SK-N-SH (cell line): ENCODE results near the gene ADPGK. TPM values are rescaled to one million over a fixed set of nuclear protein-coding genes. Genes with fewer than 3 reads are reported as not detected.

Source experiments
- CTCF ChIA-PET: fragments of 300-600, 350-600 bp; formaldehyde crosslinking; extraction: SDS; loops from one replicate; lab custom pipeline; 2021; lab: Yijun Ruan, JAX
- POLR2A ChIA-PET: fragments of 350-600 bp; sonication (Branson Sonifier 250); formaldehyde crosslinking; extraction: SDS; loops from one replicate; lab custom pipeline; 2020; ENCODE audit warnings: antibody characterized with exemption, inconsistent platforms; lab: Yijun Ruan, JAX
- DNase-seq: peaks from one replicate; pipeline ENCODE4 v3.0.0; 2012
- H2AFZ ChIP-seq: fragments of 200-600 bp; sonication (generic); 2 replicates; pipeline ENCODE4 v1.8.1; 2016; ENCODE audit warnings: antibody characterized with exemption, mild to moderate bottlenecking, low read depth
- H3F3A ChIP-seq: fragments of 200-600 bp; sonication (generic); replicated peaks from 2 replicates; pipeline ENCODE3; 2016; ENCODE audit warnings: antibody characterized with exemption, mild to moderate bottlenecking; ENCODE audit not compliant: insufficient read depth
- H3K27ac ChIP-seq, 2 experiments: fragments of 200-500 bp in 1 of 2; fragments of 200-600 bp in 1 of 2; sonication (Bioruptor generic) in 1 of 2; sonication (generic), shearing (Covaris generic) in 1 of 2; 2 replicates each; pipeline versions ENCODE4 v1.5.1 to v1.6.1; 2014 to 2016; ENCODE audit warnings: low read depth in 2 of 2, inconsistent platforms in 1 of 2, low read length in 1 of 2, mild to moderate bottlenecking in 1 of 2, mixed read lengths in 1 of 2
- H3K27me3 ChIP-seq: fragments of 200-600 bp; sonication (generic), shearing (Covaris generic); 2 replicates; pipeline ENCODE4 v1.6.1; 2016; ENCODE audit warnings: mixed run types; ENCODE audit not compliant: insufficient read depth
- H3K36me3 ChIP-seq, 2 experiments: fragments of 200-500 bp in 1 of 2; fragments of 200-600 bp in 1 of 2; sonication (Bioruptor generic) in 1 of 2; sonication (generic) in 1 of 2; replicated peaks in 1 of 2; 2 replicates each; pipeline versions ENCODE3 to v1.5.1; 2014 to 2016; ENCODE audit warnings: low read length in 1 of 2, mild to moderate bottlenecking in 1 of 2; ENCODE audit not compliant: insufficient read depth in 2 of 2, control insufficient read depth in 1 of 2
- H3K4me1 ChIP-seq, 2 experiments: fragments of 200-500 bp in 1 of 2; fragments of 200-600 bp in 1 of 2; sonication (Bioruptor generic) in 1 of 2; sonication (generic), shearing (Covaris generic) in 1 of 2; 2 replicates each; pipeline versions ENCODE4 v1.5.1 to v1.6.1; 2014 to 2016; ENCODE audit warnings: low read depth in 1 of 2, low read length in 1 of 2, mixed run types in 1 of 2; ENCODE audit not compliant: insufficient read depth in 2 of 2, control insufficient read depth in 1 of 2
- H3K4me2 ChIP-seq: fragments of 200-600 bp; sonication (generic), shearing (Covaris generic); 2 replicates; pipeline ENCODE4 v1.6.1; 2017; ENCODE audit warnings: mixed run types
- H3K4me3 ChIP-seq, 2 experiments: fragments of 200-500 bp in 1 of 2; fragments of 200-600 bp in 1 of 2; sonication (Bioruptor generic) in 1 of 2; sonication (generic), shearing (Covaris generic) in 1 of 2; 2 replicates each; pipeline versions ENCODE4 v1.5.1 to v1.8.1; 2014 to 2016; ENCODE audit warnings: low read depth in 2 of 2, inconsistent platforms in 1 of 2, low read length in 1 of 2, mild to moderate bottlenecking in 1 of 2, mixed read lengths in 1 of 2, moderate library complexity in 1 of 2
- H3K79me2 ChIP-seq: fragments of 200-600 bp; sonication (generic); 2 replicates; pipeline ENCODE4 v1.8.1; 2017; ENCODE audit warnings: mild to moderate bottlenecking; ENCODE audit not compliant: insufficient read depth
- H3K9ac ChIP-seq: fragments of 200-600 bp; sonication (generic); 2 replicates; pipeline ENCODE4 v1.6.1; 2017; ENCODE audit warnings: mixed run types
- H3K9me2 ChIP-seq: fragments of 200-600 bp; sonication (generic); 2 replicates; pipeline ENCODE4 v1.6.1; 2017; ENCODE audit warnings: mixed run types
- H3K9me3 ChIP-seq: fragments of 200-600 bp; sonication (generic); 2 replicates; pipeline ENCODE4 v1.6.1; 2017; ENCODE audit warnings: mixed run types, mild to moderate bottlenecking, moderate library complexity
- H4K20me1 ChIP-seq: fragments of 200-600 bp; sonication (generic); 2 replicates; pipeline ENCODE4 v1.6.1; 2017; ENCODE audit warnings: mild to moderate bottlenecking, mixed run types; ENCODE audit not compliant: insufficient read depth
- CHD2 ChIP-seq: fragments of 150-350 bp; IDR thresholded peaks from 2 replicates; pipeline ENCODE4 v1.6.1; 2018; ENCODE audit warnings: low read length; ENCODE audit not compliant: partially characterized antibody
- ELF1 ChIP-seq: IDR thresholded peaks from 2 replicates; pipeline ENCODE4 v1.4.0; 2012
- EP300 ChIP-seq, 2 experiments: IDR thresholded peaks; 2 replicates each; pipeline versions ENCODE4 v1.4.0 to v1.6.1; 2012; ENCODE audit warnings: borderline replicate concordance in 1 of 2, low read depth in 1 of 2, low read length in 1 of 2
- FOSL2 ChIP-seq: IDR thresholded peaks from 2 replicates; pipeline ENCODE4 v1.4.0; 2012; ENCODE audit warnings: low read depth, mild to moderate bottlenecking, moderate library complexity, borderline replicate concordance
- FOXM1 ChIP-seq: IDR thresholded peaks from 2 replicates; pipeline ENCODE4 v1.4.0; 2012; ENCODE audit warnings: low read depth, mild to moderate bottlenecking
- JUND ChIP-seq: IDR thresholded peaks from 2 replicates; pipeline ENCODE4 v1.4.0; 2012
- MEF2A ChIP-seq: IDR thresholded peaks from 2 replicates; pipeline ENCODE4 v1.4.0; 2012; ENCODE audit warnings: low read depth, borderline replicate concordance
- MXI1 ChIP-seq: IDR thresholded peaks from 2 replicates; pipeline ENCODE4 v1.6.1; 2012; ENCODE audit warnings: mild to moderate bottlenecking, low read depth, low read length, improper control_type of control experiment
- NFIC ChIP-seq: IDR thresholded peaks from 2 replicates; pipeline ENCODE4 v1.4.0; 2012; ENCODE audit warnings: borderline replicate concordance
- POLR2AphosphoS5 ChIP-seq: IDR thresholded peaks from 2 replicates; pipeline ENCODE4 v1.6.1; 2012; ENCODE audit warnings: low read depth, low read length
- RAD21 ChIP-seq: IDR thresholded peaks from 2 replicates; pipeline ENCODE4 v1.6.1; 2012; ENCODE audit warnings: mild to moderate bottlenecking, low read length
- RCOR1 ChIP-seq: fragments of 150-350 bp; IDR thresholded peaks from 2 replicates; pipeline ENCODE4 v1.6.1; 2017; ENCODE audit warnings: antibody characterized with exemption, low read length
- RFX5 ChIP-seq: IDR thresholded peaks from 2 replicates; pipeline ENCODE4 v1.6.1; 2012; ENCODE audit warnings: mild to moderate bottlenecking, improper control_type of control experiment, low read length
- RXRA ChIP-seq: IDR thresholded peaks from 2 replicates; pipeline ENCODE4 v1.4.0; 2012; ENCODE audit warnings: low read depth, mild to moderate bottlenecking, borderline replicate concordance
- SIN3A ChIP-seq: IDR thresholded peaks from 2 replicates; pipeline ENCODE4 v1.6.1; 2012; ENCODE audit warnings: low read depth, mild to moderate bottlenecking, low read length, moderate library complexity, borderline replicate concordance
- SMC3 ChIP-seq: IDR thresholded peaks from 2 replicates; pipeline ENCODE4 v1.6.1; 2012; ENCODE audit warnings: low read depth, low read length, improper control_type of control experiment
- TCF12 ChIP-seq: IDR thresholded peaks from 2 replicates; pipeline ENCODE4 v1.4.0; 2012
- USF1 ChIP-seq: IDR thresholded peaks from 2 replicates; pipeline ENCODE4 v1.4.0; 2012; ENCODE audit warnings: low read depth, borderline replicate concordance
- polyA plus RNA-seq, 3 experiments: library from polyadenylated mRNA; depleted of rRNA; stranded (reverse); fragments of >200 nt; gene quantifications; 2 replicates each; pipeline ENCODE4 v1.2.3, GENCODE V29; 2012
- TF ChIP-seq, protein P1 (sequence below): IDR thresholded peaks from 2 replicates; pipeline ENCODE4; 2012
- TF ChIP-seq, protein P2 (sequence below): IDR thresholded peaks from 2 replicates; pipeline ENCODE4 v1.4.0; 2012; ENCODE audit warnings: low read depth

The ADPGK gene
- polyA plus RNA-seq, 1 of the 3 experiments (the other 2 are of a cell fraction): 57.3 TPM

DNA sequence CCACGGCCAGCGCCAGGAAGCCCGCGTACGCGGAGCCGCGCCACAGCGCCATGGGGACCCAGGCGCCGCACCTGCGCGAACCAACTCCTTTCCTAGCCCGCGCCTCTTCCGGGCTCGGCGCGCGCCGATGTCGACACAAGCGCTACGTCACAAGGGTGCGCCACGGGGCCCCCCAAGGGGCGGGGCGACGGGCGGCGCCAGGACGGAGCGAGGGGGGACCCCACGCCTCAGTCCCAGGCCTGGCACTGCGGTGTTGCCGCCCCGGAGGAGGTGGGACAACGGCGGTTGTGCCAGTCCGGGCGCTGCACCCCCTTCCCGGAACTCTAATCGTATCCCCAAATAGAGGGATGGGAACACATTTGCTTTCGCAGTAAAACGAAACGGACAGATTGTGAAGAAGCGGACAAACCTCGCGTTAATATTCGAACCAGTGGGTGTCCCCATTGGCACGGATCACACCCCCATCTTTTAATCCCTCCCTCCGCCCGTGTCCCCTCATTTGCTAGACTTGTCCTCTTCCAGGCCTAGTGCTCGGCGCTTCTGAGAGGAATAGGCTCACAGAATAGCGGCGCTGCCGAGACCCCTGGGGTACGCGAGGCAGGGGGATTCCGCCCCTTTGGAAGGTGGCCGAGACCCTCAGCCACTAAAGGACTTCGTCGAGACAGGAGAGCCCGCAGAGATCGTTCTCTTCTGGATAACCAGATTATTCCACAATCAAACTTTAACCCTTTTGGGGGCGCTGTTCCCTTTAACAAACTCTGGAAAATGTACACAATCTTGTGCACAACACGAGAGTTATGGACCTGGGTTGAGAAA lies at the start of gene ADPGK (continued):
- TF ChIP-seq CHD2: peak; percentile 85
- TF ChIP-seq RCOR1: peak; percentile 41; the same call in 1 of the 2 replicates
- no peak for TF ChIP-seq FOXM1
- TF ChIP-seq USF1: no peak
- peak; percentile 80 for TF ChIP-seq MXI1
- TF ChIP-seq POLR2AphosphoS5: peak; percentile 90
- TF ChIP-seq JUND: no peak
- TF ChIP-seq, protein P1, sequence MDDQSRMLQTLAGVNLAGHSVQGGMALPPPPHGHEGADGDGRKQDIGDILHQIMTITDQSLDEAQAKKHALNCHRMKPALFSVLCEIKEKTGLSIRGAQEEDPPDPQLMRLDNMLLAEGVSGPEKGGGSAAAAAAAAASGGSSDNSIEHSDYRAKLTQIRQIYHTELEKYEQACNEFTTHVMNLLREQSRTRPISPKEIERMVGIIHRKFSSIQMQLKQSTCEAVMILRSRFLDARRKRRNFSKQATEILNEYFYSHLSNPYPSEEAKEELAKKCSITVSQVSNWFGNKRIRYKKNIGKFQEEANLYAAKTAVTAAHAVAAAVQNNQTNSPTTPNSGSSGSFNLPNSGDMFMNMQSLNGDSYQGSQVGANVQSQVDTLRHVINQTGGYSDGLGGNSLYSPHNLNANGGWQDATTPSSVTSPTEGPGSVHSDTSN: peak; percentile 42
- TF ChIP-seq RAD21: peak; percentile 70
- no peak; the same call in 1 of the 2 replicates for TF ChIP-seq TCF12
- TF ChIP-seq SIN3A: peak; percentile 85
- TF ChIP-seq MEF2A: no peak
- TF ChIP-seq, all 33 proteins: peak for 16

GRCh38 chr15:72827226-72827625 lies 43.7 kb upstream of the ADPGK start:
- Histone ChIP-seq H3K9ac (no peak overlapping the region), H3K4me2 (no peak overlapping the region), H3K27me3 (no peaks in the 10 kb centered on the region), H3K9me2 (no peaks in the 10 kb centered on the region), H3K27ac (no peak overlapping the region), H3K4me1 (no peaks in the 10 kb centered on the region; a peak in 1 of 4 replicates), H3F3A (no peaks in the 10 kb centered on the region), H3K9me3 (no peaks in the 10 kb centered on the region), H2AFZ (no peak overlapping the region), H3K4me3 (no peak overlapping the region), H3K36me3 (no peaks in the 10 kb centered on the region), H4K20me1 (no peaks in the 10 kb centered on the region), H3K79me2 (no peaks in the 10 kb centered on the region)
- TF ChIP-seq EP300 (IDR thresholded peaks at IDR 0.05; ENCODE audit: borderline replicate concordance in 1 of 2, low read depth in 1 of 2, low read length in 1 of 2) (no peak), FOXM1 (no peak), NFIC (no peak), USF1 (no peak), RXRA (no peak), SMC3 (no peak), ELF1 (no peak), RCOR1 (no peak), RFX5 (no peak), FOSL2 (no peak), MEF2A (no peak), CHD2 (no peak)
- TF ChIP-seq, protein P2, sequence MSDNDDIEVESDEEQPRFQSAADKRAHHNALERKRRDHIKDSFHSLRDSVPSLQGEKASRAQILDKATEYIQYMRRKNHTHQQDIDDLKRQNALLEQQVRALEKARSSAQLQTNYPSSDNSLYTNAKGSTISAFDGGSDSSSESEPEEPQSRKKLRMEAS: no peak
- TF ChIP-seq, protein P1: no peak
- DNase-seq: no peak
- ChIA-PET CTCF (interaction anchor here (1.4 kb wide), 1 partner anchor 29 kb away, joined by 5 read pairs; no protein-coding TSS in a partner anchor), POLR2A (no interaction called here)
